Ishikawa (cell line): ENCODE data around the gene FLYWCH2.

Source experiments
- CEBPB ChIP-seq: IDR thresholded peaks from 2 replicates; pipeline ENCODE4 v1.6.1; 2012
- EGR1 ChIP-seq: IDR thresholded peaks from 2 replicates; pipeline ENCODE4 v1.6.1; 2012
- EP300 ChIP-seq: IDR thresholded peaks from 2 replicates; pipeline ENCODE4 v1.6.1; 2012; ENCODE audit warnings: borderline replicate concordance
- NFIC ChIP-seq: IDR thresholded peaks from 2 replicates; pipeline ENCODE4 v1.6.1; 2012
- RAD21 ChIP-seq: IDR thresholded peaks from 2 replicates; pipeline ENCODE4 v1.6.1; 2012; ENCODE audit warnings: low read depth
- TAF1 ChIP-seq: IDR thresholded peaks from 2 replicates; pipeline ENCODE4 v1.6.1; 2012; ENCODE audit warnings: low read depth, mild to moderate bottlenecking
- YY1 ChIP-seq: IDR thresholded peaks from 2 replicates; pipeline ENCODE4 v1.6.1; 2012; ENCODE audit warnings: low read depth
- ZBTB7A ChIP-seq: IDR thresholded peaks from 2 replicates; pipeline ENCODE4 v1.6.1; 2012; ENCODE audit warnings: low read depth
- TF ChIP-seq, protein P1 (sequence below): IDR thresholded peaks from 2 replicates; pipeline ENCODE4 v1.6.1; 2012

GRCh38 chr16:2852731-2853507 lies 30.1 kb upstream of the FLYWCH2 start:
- no peak for TF ChIP-seq EP300
- no peak for TF ChIP-seq EGR1
- no peak for TF ChIP-seq YY1
- no peak for TF ChIP-seq TAF1
- TF ChIP-seq ZBTB7A = no peak
- TF ChIP-seq CEBPB = no peak
- no peak for TF ChIP-seq RAD21
- TF ChIP-seq, protein P1, sequence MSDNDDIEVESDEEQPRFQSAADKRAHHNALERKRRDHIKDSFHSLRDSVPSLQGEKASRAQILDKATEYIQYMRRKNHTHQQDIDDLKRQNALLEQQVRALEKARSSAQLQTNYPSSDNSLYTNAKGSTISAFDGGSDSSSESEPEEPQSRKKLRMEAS = no peak
- no peak for TF ChIP-seq NFIC
